Left kidney (tissue), 2 donors: ENCODE results near the gene FRAS1. TPM values are rescaled to one million over a fixed set of nuclear protein-coding genes. Genes with fewer than 3 reads are reported as not detected.
A peak's percentile ranks its signal among the peaks of the same experiment; 100 is the strongest.
"Not testable (repeated sequence)": the region's sequence is repeated elsewhere in the genome, so short reads cannot be mapped to it uniquely, and the experiment has no call there.

Source experiments
- DNase-seq: peaks from one replicate; pipeline ENCODE4 v3.0.0-alpha.2; 2013
- polyA plus RNA-seq: library from polyadenylated mRNA; unstranded; fragments of 120-200 nt; gene quantifications from one replicate; pipeline ENCODE4 v1.2.1, GENCODE V29; 2013; ENCODE audit not compliant: insufficient read length

Gene FRAS1
- polyA plus RNA-seq, 1 donor = 87.6 TPM

DNA sequence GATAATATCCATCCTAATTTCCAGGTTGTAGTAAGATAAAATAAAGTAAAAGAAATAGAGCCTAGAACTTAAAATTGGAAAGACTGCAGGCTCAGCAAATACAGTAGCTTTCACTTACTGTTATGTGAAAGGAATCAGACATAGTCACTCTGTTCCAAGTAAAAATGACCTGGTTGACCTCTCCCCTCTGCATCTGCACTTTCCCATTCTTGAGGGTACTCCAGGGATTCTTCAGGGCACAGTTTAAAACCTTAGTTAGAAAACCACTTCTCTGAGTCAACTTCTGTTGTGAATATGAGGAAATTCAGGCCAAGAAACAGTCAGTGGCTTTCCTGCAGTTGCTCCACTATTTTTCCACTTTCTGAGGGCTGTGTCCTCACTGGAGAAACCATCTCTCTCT, 42.9 kb downstream of the FRAS1 start:
- no peak for DNase-seq

DNA sequence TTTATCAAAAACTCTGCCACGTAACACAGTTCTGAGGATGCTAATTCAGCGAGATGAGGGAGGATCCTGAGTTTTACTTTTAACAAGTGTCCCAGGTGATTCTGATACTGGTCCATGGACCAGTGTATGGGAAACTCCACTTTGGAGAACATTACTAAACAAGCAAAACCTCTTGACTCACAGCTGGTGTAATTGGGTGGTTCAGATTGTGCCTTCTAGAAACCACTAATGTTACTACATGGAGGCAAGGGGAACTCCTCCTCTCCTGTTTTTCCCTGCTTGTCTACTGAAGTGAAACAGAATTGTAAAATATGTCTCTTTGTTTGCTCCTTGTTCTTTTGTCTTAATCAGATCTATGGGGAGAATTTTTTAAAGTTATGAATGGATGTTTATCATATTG, 62.6 kb downstream of the FRAS1 start:
- no peak for DNase-seq

DNA sequence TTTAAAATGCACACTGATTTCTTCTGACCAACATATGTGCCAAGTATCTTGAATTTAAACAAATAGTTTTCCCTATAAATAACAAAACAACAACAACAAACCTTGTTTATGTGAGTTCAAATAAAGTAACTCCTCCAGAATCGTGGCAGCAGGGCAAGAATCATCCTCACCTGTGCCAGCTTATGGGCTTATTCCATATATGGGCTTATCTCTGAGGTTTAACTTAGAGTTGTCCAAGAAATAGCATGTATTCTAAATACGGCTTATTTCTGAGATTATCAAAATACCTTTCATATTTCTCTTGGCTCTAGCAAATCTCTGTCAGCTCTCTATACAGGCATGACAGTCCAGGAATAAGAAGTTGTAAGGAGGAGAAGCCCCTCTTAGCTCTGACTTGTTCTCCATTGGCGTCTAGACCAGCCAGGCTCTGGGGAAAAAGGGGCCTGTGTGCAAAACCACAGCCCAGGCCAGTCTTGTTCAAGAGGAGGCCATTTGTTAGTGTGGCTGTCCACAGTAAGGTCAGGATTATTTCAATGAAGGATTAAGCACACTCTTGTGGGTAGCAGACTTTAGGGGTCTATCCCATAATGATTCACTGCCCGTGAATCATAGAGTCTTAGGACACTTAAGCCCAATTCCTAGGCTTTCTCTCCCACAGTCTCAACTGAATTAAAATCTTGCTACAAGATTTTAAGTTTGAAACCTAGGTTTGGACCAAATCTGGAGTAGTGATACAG, 63.2 kb downstream of the FRAS1 start:
- DNase-seq = no peak

DNA sequence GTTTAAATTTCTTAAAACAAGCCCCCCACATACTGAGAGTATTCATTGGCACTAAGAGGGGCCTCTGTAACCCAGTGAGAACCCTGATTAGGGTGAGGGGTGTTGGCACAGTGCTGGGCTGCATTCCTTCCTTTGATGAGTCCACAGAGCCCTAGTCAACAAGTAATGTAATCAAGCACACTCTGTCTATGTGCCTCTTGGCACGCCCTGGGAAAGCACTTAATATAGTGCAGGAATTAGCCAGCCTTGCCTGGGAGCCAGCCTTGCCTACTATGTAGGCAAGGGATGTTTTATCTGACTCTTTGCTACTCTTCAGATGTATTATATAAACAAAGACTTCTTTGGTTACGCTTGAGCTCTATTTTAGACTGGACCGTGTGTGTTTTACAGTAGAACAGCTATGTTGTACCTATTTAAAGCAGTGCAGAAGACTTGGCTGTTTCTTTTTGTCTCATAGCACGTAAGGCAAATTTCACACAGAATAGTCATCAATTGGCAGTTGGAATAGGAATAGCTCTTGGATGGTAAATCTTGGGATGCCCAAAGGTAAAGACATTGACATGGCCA, 64.3 kb downstream of the FRAS1 start:
- DNase-seq = no peak

DNA sequence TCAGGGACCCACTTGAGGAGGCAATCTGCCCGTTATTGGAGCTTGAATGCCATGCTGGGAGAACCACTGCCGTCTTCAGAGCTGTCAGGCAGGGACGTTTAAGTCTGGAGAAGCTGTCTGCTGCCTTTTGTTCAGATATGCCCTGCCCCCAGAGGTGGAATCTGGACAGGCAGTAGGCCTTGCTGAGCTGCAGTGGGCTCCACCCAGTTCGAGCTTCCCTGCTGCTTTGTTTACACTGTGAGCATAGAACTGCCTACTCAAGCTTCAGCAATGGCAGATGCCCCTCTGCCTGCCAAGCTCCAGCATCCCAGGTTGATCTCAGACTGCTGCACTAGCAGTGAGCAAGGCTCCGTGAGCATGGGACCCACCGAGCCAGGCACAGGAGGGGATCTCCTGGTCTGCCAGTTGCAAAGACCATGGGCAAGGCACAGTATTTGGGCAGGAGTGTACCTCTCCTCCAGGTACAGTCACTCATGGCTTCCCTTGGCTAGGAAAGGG, 68.8 kb downstream of the FRAS1 start:
- DNase-seq = not testable (repeated sequence)

DNA sequence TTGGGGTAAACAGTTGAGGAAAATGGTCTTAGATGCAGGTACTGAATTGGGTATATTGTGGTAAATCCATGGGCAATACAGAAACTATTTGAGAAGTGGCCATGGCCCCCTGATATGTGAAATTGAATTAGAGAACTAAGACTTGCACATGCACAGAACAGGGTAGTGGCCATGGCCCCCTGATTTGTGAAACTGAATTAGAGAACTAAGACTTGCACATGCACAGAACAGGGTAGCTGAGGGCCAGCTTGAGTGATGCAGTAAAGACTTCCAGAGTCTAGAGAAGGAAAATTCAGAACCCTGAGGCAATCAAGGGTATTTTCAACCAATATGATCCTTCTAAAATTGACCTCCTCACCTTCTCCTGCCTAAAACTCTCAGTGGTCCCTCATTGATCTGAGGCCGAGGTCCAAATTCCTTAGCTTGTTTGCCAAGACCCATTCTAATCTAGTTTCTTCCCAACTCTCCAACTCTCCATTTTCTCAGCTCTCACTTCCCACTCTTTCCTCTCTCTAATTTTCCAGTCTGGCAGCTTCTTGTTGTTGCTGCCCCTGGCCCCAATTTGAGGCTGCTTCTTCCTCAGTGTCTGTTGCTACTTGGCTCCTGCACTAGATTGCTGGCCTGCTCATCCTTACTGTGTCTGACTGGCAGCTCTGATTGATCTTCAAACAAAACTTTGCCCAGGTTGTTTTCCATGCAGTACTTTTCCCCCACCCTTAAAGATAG, 72.4 kb downstream of the FRAS1 start:
- no peak for DNase-seq

DNA sequence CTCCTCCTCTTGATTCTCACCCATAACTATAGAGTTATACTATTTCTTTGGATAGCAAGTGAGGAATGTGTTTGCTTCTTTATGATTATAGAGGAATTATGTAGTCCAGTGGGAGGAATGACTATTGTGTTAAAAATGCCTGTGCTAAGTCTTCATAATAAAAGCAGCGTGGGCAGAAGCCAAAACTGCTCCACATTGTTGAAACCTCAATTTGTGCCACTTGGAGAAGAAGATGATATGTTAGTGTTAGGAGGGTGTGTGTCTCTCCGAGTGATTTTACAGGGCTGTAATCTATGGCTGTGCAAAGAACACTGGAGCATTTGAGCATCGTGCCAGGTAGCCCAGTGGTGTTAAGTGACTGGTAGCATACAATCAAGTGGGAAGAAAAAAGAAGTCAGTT, 74.3 kb downstream of the FRAS1 start:
- DNase-seq = no peak

DNA sequence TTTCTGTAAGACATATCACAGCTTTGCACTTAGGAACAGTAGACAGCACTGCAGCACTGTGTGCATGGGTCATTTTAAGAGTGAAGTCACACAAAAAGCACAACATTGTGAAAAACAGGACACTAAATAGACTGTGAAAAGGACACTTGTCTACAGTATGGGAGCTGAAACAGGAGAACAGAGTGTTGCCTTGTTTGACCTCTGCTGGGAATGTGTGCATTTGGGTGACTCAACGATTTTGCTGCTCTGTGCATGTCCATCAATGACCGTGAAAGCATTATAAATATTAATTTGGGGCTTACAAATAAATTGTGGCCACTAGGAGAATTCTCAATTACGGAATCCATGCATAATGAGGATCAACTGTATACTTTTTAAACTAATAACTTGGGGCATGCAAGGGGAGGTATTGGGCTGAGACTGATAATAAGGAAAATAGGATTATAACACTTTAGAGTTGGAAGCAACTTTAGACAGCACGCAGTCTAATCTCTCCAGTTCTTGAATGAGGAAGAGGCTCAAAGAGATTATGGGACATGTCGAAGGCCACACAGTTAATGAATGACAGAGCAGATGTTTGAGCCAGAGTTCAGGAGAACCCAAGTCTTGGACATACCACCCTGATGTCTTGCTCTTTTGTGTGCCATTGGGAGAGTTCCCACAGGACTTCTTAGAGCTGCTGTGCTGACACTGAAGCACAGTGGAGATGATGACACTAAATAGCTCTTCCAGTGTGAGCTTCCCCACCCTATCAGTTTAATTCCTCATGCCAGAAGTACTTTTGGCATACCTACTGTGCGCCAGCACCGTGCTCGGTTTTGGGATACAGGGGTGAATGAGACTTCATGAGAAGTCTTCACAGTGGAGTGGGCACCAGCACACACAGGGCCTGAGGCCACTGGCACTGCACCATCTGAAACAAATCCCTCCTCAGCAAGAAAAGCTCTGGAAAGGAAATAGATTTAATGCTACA, 79.3 kb downstream of the FRAS1 start:
- no peak for DNase-seq

DNA sequence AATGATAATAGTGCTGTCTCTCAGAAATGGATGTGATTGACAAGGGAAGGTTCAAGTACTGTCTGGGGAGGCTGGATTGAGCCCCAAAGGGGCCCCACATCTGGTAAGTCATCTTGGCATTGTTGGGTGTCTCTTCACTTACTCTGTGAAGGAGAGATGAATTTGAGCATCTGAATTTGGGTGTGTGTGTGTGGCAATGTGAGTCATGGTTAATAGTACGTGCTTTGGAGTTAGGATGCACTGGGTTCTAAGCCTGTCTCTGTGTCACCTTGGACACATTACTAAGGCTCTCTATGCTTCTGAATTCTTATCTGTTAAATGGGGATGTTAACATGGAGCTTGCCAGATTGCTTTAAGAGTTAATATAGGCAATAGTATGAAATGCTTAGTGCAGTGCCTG, 80.4 kb downstream of the FRAS1 start:
- no peak for DNase-seq

DNA sequence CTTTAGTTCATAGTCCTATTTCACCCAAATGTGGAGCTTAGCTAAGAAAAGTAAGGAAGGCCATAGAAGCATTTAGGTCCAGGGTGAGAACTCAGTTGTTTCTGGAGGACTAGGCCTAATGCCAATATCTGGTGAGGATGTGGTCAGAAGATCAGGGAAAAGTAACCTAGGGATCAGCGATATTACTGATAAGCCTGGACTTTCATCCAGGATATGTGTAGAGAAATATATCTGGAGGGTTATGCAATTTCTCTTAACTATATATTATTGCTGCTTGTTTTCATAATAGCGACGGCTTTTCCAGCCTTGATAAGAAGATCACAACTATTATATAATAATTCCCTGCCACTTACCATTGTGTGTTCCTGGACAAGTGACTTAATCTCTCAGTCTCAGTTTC, 81.1 kb downstream of the FRAS1 start:
- DNase-seq = no peak

DNA sequence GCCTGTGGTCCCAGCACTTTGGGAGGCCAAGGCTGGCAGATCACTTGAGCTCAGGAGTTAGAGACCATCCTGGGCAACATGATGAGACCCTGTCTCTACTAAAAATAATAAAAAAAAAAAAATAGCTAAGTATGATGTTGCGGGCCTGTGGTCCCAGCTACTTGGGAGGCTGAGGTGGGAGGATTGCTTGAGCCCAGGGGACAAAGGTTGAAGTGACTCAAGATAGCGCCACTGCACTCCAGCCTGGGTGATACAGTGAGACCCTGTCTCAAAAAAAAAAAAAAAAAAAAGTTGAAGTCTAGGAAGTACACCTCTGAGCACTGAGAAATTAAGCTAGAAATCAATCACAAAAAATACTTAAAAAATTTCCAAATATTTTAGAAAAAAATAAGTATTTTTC, 86.5 kb downstream of the FRAS1 start:
- DNase-seq = no peak

DNA sequence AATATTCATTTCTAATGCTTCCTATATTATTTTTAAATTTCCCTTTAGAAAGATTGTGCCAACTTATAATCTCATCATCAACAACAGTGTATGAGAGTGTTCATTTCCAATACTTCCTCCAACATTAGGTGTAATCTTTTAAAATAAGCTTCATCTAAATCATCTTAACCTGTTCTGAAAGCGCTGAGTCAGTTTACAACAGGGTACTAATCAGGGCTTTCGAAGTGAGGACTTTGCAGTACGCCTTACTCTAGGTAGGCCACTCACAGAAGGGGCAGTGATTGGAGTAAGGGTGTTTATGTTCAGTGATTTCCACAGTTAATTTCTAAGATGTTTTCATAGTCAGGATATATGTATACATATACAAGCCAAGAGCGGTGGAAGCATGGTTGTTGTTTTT, 87.9 kb downstream of the FRAS1 start:
- no peak for DNase-seq

DNA sequence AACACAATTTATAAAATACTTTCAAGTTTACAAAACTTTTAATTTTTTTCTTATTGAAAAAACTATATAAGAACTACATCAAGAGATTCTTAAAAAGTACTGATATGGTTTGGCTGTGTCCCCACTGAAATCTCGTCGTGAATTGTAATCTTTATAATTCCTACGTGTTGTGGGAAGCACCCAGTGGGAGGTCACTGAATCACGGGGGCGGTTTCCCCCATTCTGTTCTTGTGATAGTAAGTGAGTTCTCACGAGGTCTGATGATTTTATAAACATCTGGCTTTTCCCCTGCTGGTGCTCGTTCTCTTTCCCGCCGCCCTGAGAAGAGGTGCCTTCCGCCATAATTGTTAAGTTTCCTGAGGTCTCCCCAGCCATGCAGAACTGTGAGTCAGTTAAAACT, 88.5 kb downstream of the FRAS1 start:
- DNase-seq = no peak

DNA sequence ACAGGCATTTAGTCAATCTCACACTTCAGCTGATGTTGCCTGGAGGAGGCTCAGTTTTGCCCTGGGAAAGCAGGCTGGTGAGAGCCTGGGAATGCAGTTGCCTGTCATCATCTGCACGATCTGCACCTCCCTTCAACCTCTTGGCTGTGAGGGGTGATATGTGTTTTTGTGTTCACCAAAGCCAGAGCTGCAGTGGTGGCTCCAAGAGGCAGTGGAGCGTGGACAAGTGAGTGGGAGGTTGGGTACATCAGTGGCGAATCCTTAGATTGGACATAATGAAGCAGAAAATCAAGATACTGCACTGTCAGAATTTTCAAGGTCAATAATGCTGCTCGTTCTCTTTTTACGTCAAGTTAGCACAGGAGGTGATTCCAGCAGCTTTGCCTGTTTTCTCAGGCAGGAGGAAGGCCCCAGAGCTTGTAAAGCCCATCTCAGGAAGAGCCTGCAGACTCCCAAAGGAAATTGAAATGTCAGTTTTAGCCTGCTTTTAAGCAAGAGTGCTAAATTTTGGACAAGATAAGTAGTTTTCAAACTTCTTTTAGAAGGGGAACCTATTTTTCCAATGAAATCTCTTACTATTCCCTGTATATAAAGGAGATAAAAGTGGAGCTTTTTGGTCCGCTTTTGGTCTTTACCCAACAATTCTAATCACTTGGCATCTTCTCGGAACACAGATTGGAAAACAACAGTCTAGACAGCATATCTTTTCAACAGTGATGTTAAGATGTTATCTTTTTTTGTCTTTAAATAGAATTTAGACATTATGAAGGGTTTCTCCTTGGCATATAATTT, 92.8 kb downstream of the FRAS1 start:
- peak; percentile 71 for DNase-seq

DNA sequence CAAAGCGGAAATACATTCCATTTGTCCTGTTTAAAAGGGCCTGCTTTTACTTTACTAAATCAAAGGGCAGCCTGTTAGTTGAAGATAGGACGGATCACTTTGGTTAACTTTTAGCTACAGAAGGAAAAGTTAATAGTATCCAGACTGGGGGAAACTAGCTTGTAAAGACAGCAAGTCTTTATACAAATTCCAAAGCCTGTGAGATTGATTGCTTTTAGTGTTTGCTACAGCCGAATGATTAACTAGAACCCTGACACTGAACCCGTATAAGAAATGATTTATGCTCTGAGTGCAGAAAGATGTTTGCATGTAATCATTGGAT, 93.4 kb downstream of the FRAS1 start:
- DNase-seq = peak; percentile 54

DNA sequence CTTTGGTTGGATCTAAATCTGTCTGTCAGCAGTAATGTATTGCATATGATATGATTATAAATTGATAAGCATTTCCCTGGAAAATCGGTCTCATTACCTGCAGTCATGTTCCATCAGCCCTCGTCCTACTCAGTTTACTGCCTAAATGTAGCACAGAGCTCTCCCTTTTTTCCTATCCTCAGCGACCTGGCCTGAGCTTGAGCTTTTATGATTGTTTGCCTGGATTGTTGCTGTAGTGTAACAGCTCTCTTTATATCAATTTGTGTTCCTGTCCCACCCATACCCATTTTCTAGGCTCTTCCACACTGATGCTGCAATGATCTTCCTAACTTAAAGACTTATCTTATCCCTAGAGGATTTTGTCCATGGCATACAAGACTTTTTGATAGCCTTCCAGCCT, 95.7 kb downstream of the FRAS1 start:
- no peak for DNase-seq

DNA sequence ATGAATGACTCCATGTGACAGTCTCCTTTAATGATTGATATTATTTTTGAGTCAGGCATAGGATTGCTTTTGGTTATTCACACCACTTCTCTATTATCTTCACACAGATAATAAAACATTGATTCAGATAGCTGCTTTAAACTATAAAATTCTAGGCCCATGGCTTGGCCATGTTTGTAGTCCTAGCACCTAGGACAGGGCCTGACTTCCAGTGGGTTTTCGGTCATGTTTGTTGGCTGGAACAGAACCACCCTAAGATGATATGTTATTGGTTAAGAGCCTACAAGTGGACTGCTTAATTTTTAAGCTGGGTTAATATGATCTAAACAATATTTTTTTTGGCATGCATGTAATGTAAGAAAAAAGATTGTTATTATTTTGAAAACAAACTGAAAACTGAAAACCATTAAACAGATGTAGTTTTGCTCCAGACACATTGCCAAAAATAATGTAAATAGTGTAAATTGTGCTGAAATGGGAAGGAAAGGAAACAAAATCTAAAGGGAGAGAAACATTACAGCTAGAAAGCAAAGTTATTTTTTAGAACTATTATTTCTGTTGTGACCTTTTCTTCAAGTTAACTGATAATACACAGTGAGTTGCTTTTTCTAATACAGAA, 98.0 kb downstream of the FRAS1 start:
- no peak for DNase-seq

DNA sequence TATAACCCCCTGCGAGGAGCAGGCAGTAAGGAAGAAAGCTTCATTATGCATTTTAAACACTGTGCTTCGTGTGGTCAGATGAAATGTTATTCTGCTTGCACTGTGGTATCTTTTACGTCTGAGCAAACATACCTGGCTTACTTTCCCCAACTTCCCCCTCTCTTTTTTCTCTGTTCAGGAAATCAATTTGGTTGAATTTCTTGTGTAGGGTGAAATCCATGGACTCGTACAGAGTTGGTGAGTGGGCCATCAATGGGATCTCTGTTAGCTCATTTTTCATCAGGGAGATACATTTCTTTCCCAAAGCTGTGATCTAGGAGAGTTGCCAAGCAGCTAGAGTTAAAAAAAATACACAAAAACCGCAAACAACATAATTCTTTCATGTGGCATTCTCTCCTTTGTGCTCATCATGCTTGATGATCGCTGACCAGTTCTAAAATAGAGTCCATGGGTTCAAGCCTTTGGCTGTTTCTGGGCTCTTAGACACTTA, 98.5 kb downstream of the FRAS1 start:
- DNase-seq = no peak

DNA sequence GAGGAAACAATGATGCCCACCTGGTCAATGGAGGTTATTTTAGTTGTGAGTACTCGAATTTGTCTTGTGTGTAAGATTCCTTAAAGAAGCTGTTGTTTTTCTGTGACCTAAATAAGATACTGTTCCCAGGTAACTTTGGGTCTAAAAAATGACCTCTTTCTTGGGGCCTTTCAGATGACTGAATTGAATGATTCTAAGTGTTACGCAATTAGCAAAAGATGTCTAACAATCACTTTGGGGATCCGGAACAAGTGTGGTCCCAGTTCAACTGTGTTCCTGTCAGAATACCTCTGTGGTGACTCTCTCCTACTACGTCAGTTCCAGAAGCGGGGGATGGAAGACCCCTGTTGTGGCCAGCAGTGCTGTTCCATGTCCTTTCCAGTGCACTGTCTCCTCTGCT, 99.4 kb downstream of the FRAS1 start:
- DNase-seq = no peak

DNA sequence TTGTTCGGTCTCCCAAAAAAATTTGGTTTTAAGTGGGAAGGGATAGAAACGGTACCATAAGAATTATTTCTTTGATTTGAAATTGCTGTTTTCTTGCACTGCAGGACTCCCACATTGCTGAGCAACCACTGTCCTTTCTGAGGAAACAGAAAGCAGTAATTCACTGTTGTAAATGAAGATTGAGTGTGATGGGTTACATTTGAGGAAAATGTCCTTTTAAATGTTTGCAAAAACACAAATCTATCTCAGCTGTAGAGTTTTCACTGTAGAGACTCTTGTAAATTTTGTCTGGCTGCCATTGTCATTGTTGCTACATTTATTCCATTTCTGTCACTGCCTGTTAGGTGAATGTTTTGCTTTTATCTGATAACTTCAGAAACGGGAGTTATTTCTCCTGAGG, 105.2 kb downstream of the FRAS1 start:
- DNase-seq = no peak

DNA sequence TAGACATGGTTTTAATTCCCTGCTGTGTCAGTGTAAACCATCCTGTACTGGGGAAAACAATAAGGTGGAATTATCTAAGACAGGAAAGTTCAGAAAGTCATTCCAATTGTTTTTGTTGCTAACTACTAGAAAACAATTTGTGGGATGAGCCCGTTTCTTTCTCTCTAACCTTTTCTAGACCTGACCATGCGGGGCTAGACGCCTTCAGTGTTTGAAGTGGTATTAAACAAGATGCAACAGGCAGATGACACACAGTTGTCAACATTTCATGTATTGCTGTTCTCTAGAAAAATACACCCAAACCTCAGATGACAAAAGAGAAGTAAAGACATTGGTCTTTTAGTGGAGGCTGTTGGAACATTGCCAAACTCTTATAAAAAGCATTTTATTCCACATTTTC, 105.7 kb downstream of the FRAS1 start:
- DNase-seq = no peak
